HepG2 (cell line): ENCODE measurements around the gene RESP18. TPM values are rescaled to one million over a fixed set of nuclear protein-coding genes. Genes with fewer than 3 reads are reported as not detected.

Experiments
- ATAC-seq: fragments of 200-7000 bp; cut with Tn5 transposase; 3 replicates; pipeline ENCODE4 v1.9.1; 2020; ENCODE audit warnings: mild to moderate bottlenecking, moderate library complexity
- BruUV-seq: library from RNA; stranded (reverse); fragments of 400-500 nt; replicated peaks from 2 replicates; lab custom pipeline; 2021; lab: Mats Ljungman, UMichigan
- CTCF ChIA-PET: fragments of 300-600 bp; formaldehyde crosslinking; extraction: SDS; loops from one replicate; lab custom pipeline; 2021; ENCODE audit warnings: low total read pairs, inconsistent platforms, low intra/inter-chr PET ratio; lab: Yijun Ruan, JAX
- POLR2A ChIA-PET: fragments of 350-600 bp; sonication (Branson Sonifier 250); formaldehyde crosslinking; loops from one replicate; lab custom pipeline; 2020; ENCODE audit warnings: antibody characterized with exemption, inconsistent platforms; lab: Yijun Ruan, JAX
- DNase-seq: peaks from one replicate; pipeline ENCODE4 v3.0.0-alpha.2; 2015; ENCODE audit warnings: low spot score
- FAIRE-seq: peaks from 3 replicates; lab custom pipeline; 2011; peaks lifted over from hg19 to GRCh38; lab: Jason Lieb, UNC
- H2AFZ ChIP-seq: one replicate; pipeline ENCODE4 v1.6.1; 2011; ENCODE audit warnings: low read length, inconsistent platforms
- H3K27ac ChIP-seq: fragments of 300-600 bp; 3 replicates; pipeline ENCODE4 v1.8.0; 2011; ENCODE audit warnings: mixed run types, mild to moderate bottlenecking, mixed read lengths, low read length, inconsistent platforms; ENCODE audit not compliant: insufficient read depth; ENCODE audit errors: extremely low read length
- H3K27me3 ChIP-seq, 2 experiments: fragments of 200-600 bp in 1 of 2; 2 replicates in 1 of 2; 3 replicates in 1 of 2; pipeline versions ENCODE4 v1.6.0 to v1.8.0; 2011; ENCODE audit warnings: low read length in 2 of 2, mild to moderate bottlenecking in 2 of 2, moderate library complexity in 2 of 2, inconsistent platforms in 1 of 2; ENCODE audit not compliant: insufficient read depth in 2 of 2, control insufficient read depth in 1 of 2
- H3K36me3 ChIP-seq, 2 experiments: fragments of 200-600 bp in 1 of 2; replicated peaks in 1 of 2; 2 replicates in 1 of 2; 3 replicates in 1 of 2; pipeline versions ENCODE4 v1.5.1 to v1.8.0; 2011; ENCODE audit warnings: low read length in 2 of 2, inconsistent platforms in 1 of 2; ENCODE audit not compliant: insufficient read depth in 2 of 2, control insufficient read depth in 1 of 2
- H3K4me1 ChIP-seq: 2 replicates; pipeline ENCODE4 v1.5.1; 2012; ENCODE audit warnings: low read length, inconsistent platforms; ENCODE audit not compliant: insufficient read depth
- H3K4me2 ChIP-seq: 2 replicates; pipeline ENCODE4 v1.6.0; 2011; ENCODE audit warnings: low read depth, low read length, inconsistent platforms
- H3K4me3 ChIP-seq, 3 experiments: fragments of 200-600 bp in 1 of 3; sonication (generic), shearing (Covaris generic) in 1 of 3; replicated peaks in 1 of 3; 2 replicates each; pipeline ENCODE4 v1.5.1; 2011 to 2016; ENCODE audit warnings: low read length in 3 of 3, inconsistent platforms in 2 of 3, low read depth in 2 of 3, mild to moderate bottlenecking in 2 of 3, control low read depth in 1 of 3, mixed read lengths in 1 of 3; ENCODE audit not compliant: insufficient read depth in 1 of 3
- H3K79me2 ChIP-seq: one replicate; pipeline ENCODE4 v1.6.1; 2011; ENCODE audit warnings: low read length, inconsistent platforms; ENCODE audit not compliant: insufficient read depth
- H3K9ac ChIP-seq: 2 replicates; pipeline ENCODE4 v1.6.0; 2011; ENCODE audit warnings: mild to moderate bottlenecking, low read depth, low read length, inconsistent platforms; ENCODE audit not compliant: insufficient read depth
- H3K9me3 ChIP-seq: 2 replicates; pipeline ENCODE4 v1.5.1; 2012; ENCODE audit warnings: mild to moderate bottlenecking, low read length
- H4K20me1 ChIP-seq: 2 replicates; pipeline ENCODE4 v1.6.0; 2011; ENCODE audit warnings: inconsistent platforms, mild to moderate bottlenecking, low read length, moderate library complexity; ENCODE audit not compliant: insufficient read depth
- ATF7 ChIP-seq, 2 experiments: fragments of 450-650 bp in 1 of 2; sonication (generic) in 1 of 2; formaldehyde crosslinking in 1 of 2; IDR thresholded peaks; 2 replicates each; pipeline versions ENCODE4 v1.4.0 to v1.6.1; 2016 to 2020; ENCODE audit warnings: antibody characterized with exemption in 1 of 2, mild to moderate bottlenecking in 1 of 2, missing genetic modification reagents in 1 of 2
- CCAR2 ChIP-seq: fragments of 200-400 bp; formaldehyde crosslinking; optimal IDR thresholded peaks from 2 replicates; pipeline ENCODE3; 2018; ENCODE audit warnings: low read depth, mild to moderate bottlenecking, low read length, moderate library complexity
- CEBPB ChIP-seq: IDR thresholded peaks from 2 replicates; pipeline ENCODE4 v1.6.1; 2011; ENCODE audit warnings: low read depth, low read length, improper control_type of control experiment, borderline replicate concordance
- CREB1 ChIP-seq, 2 experiments: fragments of 450-650 bp in 1 of 2; IDR thresholded peaks; 2 replicates each; pipeline ENCODE4 v1.6.1; 2016 to 2017; ENCODE audit warnings: control low read depth in 1 of 2, mild to moderate bottlenecking in 1 of 2, missing compliant biosample characterization in 1 of 2, missing genetic modification characterization in 1 of 2
- ELF1 ChIP-seq: sonication (generic); formaldehyde crosslinking; IDR thresholded peaks from 2 replicates; pipeline ENCODE4 v1.4.0; 2020; ENCODE audit warnings: missing genetic modification reagents
- FOXA3 ChIP-seq: IDR thresholded peaks from 2 replicates; pipeline ENCODE4 v1.6.1; 2016; ENCODE audit warnings: missing genetic modification reagents, missing compliant biosample characterization
- FOXP1 ChIP-seq, 2 experiments: fragments of 450-650 bp in 1 of 2; IDR thresholded peaks; 2 replicates each; pipeline ENCODE4 v1.6.1; 2017 to 2018; ENCODE audit warnings: antibody characterized with exemption in 1 of 2
- SALL1 ChIP-seq: sonication (generic); formaldehyde crosslinking; IDR thresholded peaks from 2 replicates; pipeline ENCODE4 v1.8.0; 2022; ENCODE audit warnings: mild to moderate bottlenecking, missing genetic modification reagents
- ZFP1 ChIP-seq: IDR thresholded peaks from 2 replicates; pipeline ENCODE4 v1.6.1; 2016
- ZNF121 ChIP-seq: sonication (generic); formaldehyde crosslinking; IDR thresholded peaks from 2 replicates; pipeline ENCODE4 v1.5.0; 2020; ENCODE audit warnings: mild to moderate bottlenecking, missing genetic modification reagents
- ZNF607 ChIP-seq: sonication (generic); formaldehyde crosslinking; IDR thresholded peaks from 2 replicates; pipeline ENCODE4 v1.5.1; 2020; ENCODE audit warnings: missing genetic modification reagents, mild to moderate bottlenecking, borderline replicate concordance
- WGBS: methylation state at CpG from one replicate; pipeline ENCODE4 v1.1.6; 2017; ENCODE audit warnings: low lambda C conversion rate; 5-methylcytosine and 5-hydroxymethylcytosine counted together
- in situ Hi-C: cut with HindIII; loops from 2 replicates; pipeline ENCODE4 v1.10.0; 2017; ENCODE audit warnings: low pct_unique_long_range_greater_than_20kb; ENCODE audit not compliant: extremely low pct_ligation_motif_present
- intact Hi-C: fragments of 100-400 bp; cut with micrococcal nuclease; formaldehyde crosslinking; loops from one replicate; pipeline ENCODE4 v1.10.0; 2022; ENCODE audit not compliant: unreplicated experiment
- polyA plus RNA-seq, 8 experiments: library from polyadenylated mRNA; depleted of rRNA in 3 of 8; stranded (reverse) in 7 of 8; unstranded in 1 of 8; fragments of >200 nt; fragmentation: Illumina TruSeq in 4 of 8; extraction: Trizol in 4 of 8; gene quantifications; 2 replicates each; pipeline versions ENCODE4 v1.2.1 to v1.2.3, GENCODE V29; 2011 to 2016; ENCODE audit warnings: low read depth in 4 of 8, missing spikeins in 1 of 8, mixed read lengths in 1 of 8; ENCODE audit not compliant: insufficient read depth in 1 of 8
- total RNA-seq, 5 experiments: library from RNA; depleted of rRNA; stranded (reverse); fragments of >200 nt; fragmentation: Illumina TruSeq; extraction: Trizol; gene quantifications; 2 replicates each; pipeline ENCODE4 v1.2.3, GENCODE V29; 2016; ENCODE audit warnings: low read depth in 1 of 5
- TF ChIP-seq, protein P1 (sequence below): sonication (generic); formaldehyde crosslinking; IDR thresholded peaks from 2 replicates; pipeline ENCODE4 v1.4.0; 2020; ENCODE audit warnings: missing genetic modification reagents, borderline replicate concordance
- TF ChIP-seq, protein P2 (sequence below): sonication (generic); formaldehyde crosslinking; IDR thresholded peaks from 2 replicates; pipeline ENCODE4 v1.5.0; 2020; ENCODE audit warnings: missing genetic modification reagents
- TF ChIP-seq, protein P3 (sequence below): sonication (generic); formaldehyde crosslinking; IDR thresholded peaks from 2 replicates; pipeline ENCODE4 v1.5.0; 2020; ENCODE audit warnings: missing genetic modification reagents, mild to moderate bottlenecking, borderline replicate concordance
- TF ChIP-seq, protein P4 (sequence below): sonication (generic); formaldehyde crosslinking; IDR thresholded peaks from 2 replicates; pipeline ENCODE4 v1.5.0; 2020; ENCODE audit warnings: mild to moderate bottlenecking, missing genetic modification reagents
- TF ChIP-seq, protein P5 (sequence below), 2 experiments: fragments of 450-650 bp in 1 of 2; sonication (generic) in 1 of 2; formaldehyde crosslinking; IDR thresholded peaks; 2 replicates each; pipeline versions ENCODE4 v1.5.0 to v1.8.0; 2020 to 2022; ENCODE audit warnings: mild to moderate bottlenecking in 1 of 2, missing genetic modification reagents in 1 of 2

RESP18 gene
- total and polyA plus RNA-seq, 2 of the 13 experiments (the other 11 are each of a cell fraction or from before 2014, with no cell fraction given) = not detected

DNA sequence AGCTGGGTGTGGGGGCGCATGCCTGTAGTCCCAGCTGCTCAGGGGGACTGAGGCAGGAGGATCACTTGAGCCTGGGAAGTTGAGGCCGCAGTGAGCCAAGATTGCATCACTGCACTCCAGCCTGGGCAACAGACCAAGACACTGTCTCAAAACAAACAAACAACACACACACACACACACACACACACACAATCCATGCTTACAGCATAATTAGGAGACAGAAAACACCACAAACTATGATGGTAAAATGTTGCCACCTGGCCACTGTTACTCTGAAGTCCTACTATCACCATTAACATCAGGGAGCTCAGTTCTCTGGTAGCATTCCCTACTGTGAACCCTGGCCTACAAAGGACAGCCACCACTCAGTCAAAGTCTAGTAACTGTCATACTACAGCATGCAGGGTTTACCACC is 36.9 kb upstream of the RESP18 start:
- ATAC-seq (peak; percentile 76), FAIRE-seq (peak; percentile 21), DNase-seq (no peak)
- intact Hi-C loops = no loop called here
- BruUV-seq = no TSS peak
- no peak overlapping the region for H3K4me2 ChIP-seq
- no peaks in the 10 kb centered on the region for H3K9me3 ChIP-seq
- no peak overlapping the region for H3K4me3 ChIP-seq
- H3K27me3 ChIP-seq = no peaks in the 10 kb centered on the region
- in situ Hi-C loops = no loop called here
- no peak overlapping the region for H3K27ac ChIP-seq
- no peak overlapping the region for H3K9ac ChIP-seq
- H3K4me1 ChIP-seq = peaks cover 14% of the 10 kb centered on the region; the same call in 1 of the 2 replicates
- no peaks in the 10 kb centered on the region for H3K79me2 ChIP-seq
- ChIA-PET CTCF (no interaction called here), POLR2A (no interaction called here)
- H4K20me1 ChIP-seq = no peaks in the 10 kb centered on the region
- H3K36me3 ChIP-seq = peaks cover 4 to 10% of the 10 kb centered on the region in 2 experiments; a peak in 2 of 5 replicates
- H2AFZ ChIP-seq = no peak overlapping the region
- 50% methylated on average over 2 of the region's 2 CpGs for WGBS
- TF ChIP-seq ATF7 (IDR thresholded peaks at IDR 0.05) (peak; percentile 25; the same call in 1 of the 2 replicates), ATF7 (CRISPR knock-in tag; IDR thresholded peaks at IDR 0.05) (no peak), ZFP1 (CRISPR knock-in tag) (no peak), CEBPB (peak; percentile 60; the same call in 1 of the 2 replicates), ELF1 (CRISPR knock-in tag) (no peak), CREB1 (IDR thresholded peaks at IDR 0.05) (peak; percentile 10; the same call in 1 of the 2 replicates), CREB1 (CRISPR knock-in tag; IDR thresholded peaks at IDR 0.05) (no peak), CCAR2 (no peak), ZNF121 (CRISPR knock-in tag) (peak; percentile 53), FOXA3 (CRISPR knock-in tag) (no peak), SALL1 (CRISPR knock-in tag) (no peak), ZNF607 (no peak), FOXP1 (IDR thresholded peaks at IDR 0.05) (peak; percentile 63), FOXP1 (CRISPR knock-in tag; IDR thresholded peaks at IDR 0.05) (no peak)
- TF ChIP-seq, protein P1, sequence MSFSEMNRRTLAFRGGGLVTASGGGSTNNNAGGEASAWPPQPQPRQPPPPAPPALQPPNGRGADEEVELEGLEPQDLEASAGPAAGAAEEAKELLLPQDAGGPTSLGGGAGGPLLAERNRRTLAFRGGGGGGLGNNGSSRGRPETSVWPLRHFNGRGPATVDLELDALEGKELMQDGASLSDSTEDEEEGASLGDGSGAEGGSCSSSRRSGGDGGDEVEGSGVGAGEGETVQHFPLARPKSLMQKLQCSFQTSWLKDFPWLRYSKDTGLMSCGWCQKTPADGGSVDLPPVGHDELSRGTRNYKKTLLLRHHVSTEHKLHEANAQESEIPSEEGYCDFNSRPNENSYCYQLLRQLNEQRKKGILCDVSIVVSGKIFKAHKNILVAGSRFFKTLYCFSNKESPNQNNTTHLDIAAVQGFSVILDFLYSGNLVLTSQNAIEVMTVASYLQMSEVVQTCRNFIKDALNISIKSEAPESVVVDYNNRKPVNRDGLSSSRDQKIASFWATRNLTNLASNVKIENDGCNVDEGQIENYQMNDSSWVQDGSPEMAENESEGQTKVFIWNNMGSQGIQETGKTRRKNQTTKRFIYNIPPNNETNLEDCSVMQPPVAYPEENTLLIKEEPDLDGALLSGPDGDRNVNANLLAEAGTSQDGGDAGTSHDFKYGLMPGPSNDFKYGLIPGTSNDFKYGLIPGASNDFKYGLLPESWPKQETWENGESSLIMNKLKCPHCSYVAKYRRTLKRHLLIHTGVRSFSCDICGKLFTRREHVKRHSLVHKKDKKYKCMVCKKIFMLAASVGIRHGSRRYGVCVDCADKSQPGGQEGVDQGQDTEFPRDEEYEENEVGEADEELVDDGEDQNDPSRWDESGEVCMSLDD = no peak
- TF ChIP-seq, protein P2, sequence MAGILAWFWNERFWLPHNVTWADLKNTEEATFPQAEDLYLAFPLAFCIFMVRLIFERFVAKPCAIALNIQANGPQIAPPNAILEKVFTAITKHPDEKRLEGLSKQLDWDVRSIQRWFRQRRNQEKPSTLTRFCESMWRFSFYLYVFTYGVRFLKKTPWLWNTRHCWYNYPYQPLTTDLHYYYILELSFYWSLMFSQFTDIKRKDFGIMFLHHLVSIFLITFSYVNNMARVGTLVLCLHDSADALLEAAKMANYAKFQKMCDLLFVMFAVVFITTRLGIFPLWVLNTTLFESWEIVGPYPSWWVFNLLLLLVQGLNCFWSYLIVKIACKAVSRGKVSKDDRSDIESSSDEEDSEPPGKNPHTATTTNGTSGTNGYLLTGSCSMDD = no peak
- TF ChIP-seq, protein P3, sequence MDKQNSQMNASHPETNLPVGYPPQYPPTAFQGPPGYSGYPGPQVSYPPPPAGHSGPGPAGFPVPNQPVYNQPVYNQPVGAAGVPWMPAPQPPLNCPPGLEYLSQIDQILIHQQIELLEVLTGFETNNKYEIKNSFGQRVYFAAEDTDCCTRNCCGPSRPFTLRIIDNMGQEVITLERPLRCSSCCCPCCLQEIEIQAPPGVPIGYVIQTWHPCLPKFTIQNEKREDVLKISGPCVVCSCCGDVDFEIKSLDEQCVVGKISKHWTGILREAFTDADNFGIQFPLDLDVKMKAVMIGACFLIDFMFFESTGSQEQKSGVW = no peak
- TF ChIP-seq, protein P4, sequence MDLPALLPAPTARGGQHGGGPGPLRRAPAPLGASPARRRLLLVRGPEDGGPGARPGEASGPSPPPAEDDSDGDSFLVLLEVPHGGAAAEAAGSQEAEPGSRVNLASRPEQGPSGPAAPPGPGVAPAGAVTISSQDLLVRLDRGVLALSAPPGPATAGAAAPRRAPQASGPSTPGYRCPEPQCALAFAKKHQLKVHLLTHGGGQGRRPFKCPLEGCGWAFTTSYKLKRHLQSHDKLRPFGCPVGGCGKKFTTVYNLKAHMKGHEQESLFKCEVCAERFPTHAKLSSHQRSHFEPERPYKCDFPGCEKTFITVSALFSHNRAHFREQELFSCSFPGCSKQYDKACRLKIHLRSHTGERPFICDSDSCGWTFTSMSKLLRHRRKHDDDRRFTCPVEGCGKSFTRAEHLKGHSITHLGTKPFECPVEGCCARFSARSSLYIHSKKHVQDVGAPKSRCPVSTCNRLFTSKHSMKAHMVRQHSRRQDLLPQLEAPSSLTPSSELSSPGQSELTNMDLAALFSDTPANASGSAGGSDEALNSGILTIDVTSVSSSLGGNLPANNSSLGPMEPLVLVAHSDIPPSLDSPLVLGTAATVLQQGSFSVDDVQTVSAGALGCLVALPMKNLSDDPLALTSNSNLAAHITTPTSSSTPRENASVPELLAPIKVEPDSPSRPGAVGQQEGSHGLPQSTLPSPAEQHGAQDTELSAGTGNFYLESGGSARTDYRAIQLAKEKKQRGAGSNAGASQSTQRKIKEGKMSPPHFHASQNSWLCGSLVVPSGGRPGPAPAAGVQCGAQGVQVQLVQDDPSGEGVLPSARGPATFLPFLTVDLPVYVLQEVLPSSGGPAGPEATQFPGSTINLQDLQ (CRISPR knock-in tag) = no peak
- TF ChIP-seq, protein P5, sequence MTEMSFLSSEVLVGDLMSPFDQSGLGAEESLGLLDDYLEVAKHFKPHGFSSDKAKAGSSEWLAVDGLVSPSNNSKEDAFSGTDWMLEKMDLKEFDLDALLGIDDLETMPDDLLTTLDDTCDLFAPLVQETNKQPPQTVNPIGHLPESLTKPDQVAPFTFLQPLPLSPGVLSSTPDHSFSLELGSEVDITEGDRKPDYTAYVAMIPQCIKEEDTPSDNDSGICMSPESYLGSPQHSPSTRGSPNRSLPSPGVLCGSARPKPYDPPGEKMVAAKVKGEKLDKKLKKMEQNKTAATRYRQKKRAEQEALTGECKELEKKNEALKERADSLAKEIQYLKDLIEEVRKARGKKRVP (CRISPR knock-in tag; IDR thresholded peaks at IDR 0.05) = peak in 1 of 2 experiments; percentile 81; a peak in 2 of 4 replicates
